IPS-NIHi7 (cell line): ENCODE data around the gene LKAAEAR1.

Experiments used
- DNase-seq: peaks from one replicate; pipeline ENCODE4 v3.0.0; 2012; ENCODE audit warnings: mixed read lengths; ENCODE audit errors: extremely low spot score

Gene LKAAEAR1

GRCh38 chr20:64067005-64067632 lies 17.1 kb downstream of the LKAAEAR1 start:
- DNase-seq: no peak

- no peak for DNase-seq
Measured at GRCh38 chr20:64065974-64066343, 18.2 kb downstream of the LKAAEAR1 start.

- no peak for DNase-seq
Measured at GRCh38 chr20:64065062-64065973, 18.9 kb downstream of the LKAAEAR1 start.

- no peak for DNase-seq
Measured at GRCh38 chr20:64064145-64064698, 20.0 kb downstream of the LKAAEAR1 start.

- DNase-seq: no peak
Measured at GRCh38 chr20:64063389-64064144, 20.6 kb downstream of the LKAAEAR1 start.

GRCh38 chr20:64062596-64063388 lies 21.4 kb downstream of the LKAAEAR1 start, which contains the start of gene TCEA2:
Gene TCEA2, plus strand, starts transcription at chr20:64063198. Its CDS starts 115 bp downstream, at chr20:64063313.
- peak; percentile 95 for DNase-seq

- DNase-seq: no peak
Measured at GRCh38 chr20:64062276-64062595, 22.0 kb downstream of the LKAAEAR1 start.

- DNase-seq: no peak
Measured at GRCh38 chr20:64058536-64058935, 25.7 kb downstream of the LKAAEAR1 start.

GRCh38 chr20:64057628-64058498 lies 26.3 kb downstream of the LKAAEAR1 start:
- peak; percentile 95 for DNase-seq

- no peak for DNase-seq
Measured at GRCh38 chr20:64056889-64057627, 27.1 kb downstream of the LKAAEAR1 start.

- no peak for DNase-seq
Measured at GRCh38 chr20:64056639-64056888, 27.6 kb downstream of the LKAAEAR1 start.

GRCh38 chr20:64055893-64056638 lies 28.1 kb downstream of the LKAAEAR1 start:
- no peak for DNase-seq

GRCh38 chr20:64055396-64055892 lies 28.8 kb downstream of the LKAAEAR1 start:
- no peak for DNase-seq

GRCh38 chr20:64053841-64054661 lies 30.1 kb downstream of the LKAAEAR1 start:
- DNase-seq: peak; percentile 63

- no peak for DNase-seq
Measured at GRCh38 chr20:64052987-64053840, 31.0 kb downstream of the LKAAEAR1 start.

- no peak for DNase-seq
Measured at GRCh38 chr20:64052326-64052722, 31.9 kb downstream of the LKAAEAR1 start.
